ENCODE results near the gene NALCN. TPM values are rescaled to one million over a fixed set of nuclear protein-coding genes. Genes with fewer than 3 reads are reported as not detected.
A peak's percentile ranks its signal among the peaks of the same experiment; 100 is the strongest.

Gene NALCN
- total and polyA plus RNA-seq, 9 donors: 0.17 to 21.6 (median 1.4) TPM

DNA sequence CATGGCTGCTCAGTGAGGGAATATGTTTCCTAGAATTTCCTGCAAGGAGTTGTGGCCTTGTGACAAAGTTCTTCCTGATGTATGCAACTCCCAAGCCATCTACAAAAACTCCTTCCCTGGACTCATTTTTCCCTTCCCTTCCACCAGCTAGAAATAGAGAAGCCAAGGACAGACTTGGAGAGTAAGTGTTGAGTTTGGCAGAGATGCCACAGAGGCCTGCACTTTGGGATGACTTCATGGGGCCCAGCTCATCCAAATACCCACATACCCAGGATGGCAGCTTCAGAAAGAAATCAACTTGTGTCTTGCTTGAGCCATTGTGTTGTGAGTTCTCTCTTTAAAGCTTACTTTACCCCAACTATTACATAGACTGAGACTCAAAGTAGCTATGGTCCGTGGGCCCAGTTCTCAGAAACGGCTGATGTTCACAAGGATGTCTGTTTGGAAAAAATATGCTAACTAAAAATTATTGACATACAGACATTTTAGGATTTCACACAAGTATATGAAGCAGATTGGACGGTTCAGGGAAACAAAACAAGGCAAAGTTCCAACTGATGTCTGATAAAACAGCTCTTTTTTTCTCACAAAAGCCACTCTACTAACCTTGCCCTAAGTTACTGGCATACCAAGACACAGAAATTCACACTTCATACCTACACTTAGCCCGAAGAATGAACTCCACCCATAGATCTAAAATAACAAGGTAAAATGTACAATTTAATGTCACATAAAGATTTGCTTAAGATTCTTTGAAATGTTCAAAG lies 107.9 kb downstream of the NALCN start:
- Histone ChIP-seq H3K27ac (no peak overlapping the region), H3K9me3 (no peaks in the 10 kb centered on the region), H3K27me3 (no peaks in the 10 kb centered on the region), H3K36me3 (no peaks in the 10 kb centered on the region), H3K4me3 (no peak overlapping the region), H3K4me1 (ENCODE audit: insufficient read depth) (no peaks in the 10 kb centered on the region)
- no peak for TF ChIP-seq POLR2A (IDR thresholded peaks at IDR 0.05)
- no peak for TF ChIP-seq EP300 (IDR thresholded peaks at IDR 0.05)
- TF ChIP-seq, protein P1, sequence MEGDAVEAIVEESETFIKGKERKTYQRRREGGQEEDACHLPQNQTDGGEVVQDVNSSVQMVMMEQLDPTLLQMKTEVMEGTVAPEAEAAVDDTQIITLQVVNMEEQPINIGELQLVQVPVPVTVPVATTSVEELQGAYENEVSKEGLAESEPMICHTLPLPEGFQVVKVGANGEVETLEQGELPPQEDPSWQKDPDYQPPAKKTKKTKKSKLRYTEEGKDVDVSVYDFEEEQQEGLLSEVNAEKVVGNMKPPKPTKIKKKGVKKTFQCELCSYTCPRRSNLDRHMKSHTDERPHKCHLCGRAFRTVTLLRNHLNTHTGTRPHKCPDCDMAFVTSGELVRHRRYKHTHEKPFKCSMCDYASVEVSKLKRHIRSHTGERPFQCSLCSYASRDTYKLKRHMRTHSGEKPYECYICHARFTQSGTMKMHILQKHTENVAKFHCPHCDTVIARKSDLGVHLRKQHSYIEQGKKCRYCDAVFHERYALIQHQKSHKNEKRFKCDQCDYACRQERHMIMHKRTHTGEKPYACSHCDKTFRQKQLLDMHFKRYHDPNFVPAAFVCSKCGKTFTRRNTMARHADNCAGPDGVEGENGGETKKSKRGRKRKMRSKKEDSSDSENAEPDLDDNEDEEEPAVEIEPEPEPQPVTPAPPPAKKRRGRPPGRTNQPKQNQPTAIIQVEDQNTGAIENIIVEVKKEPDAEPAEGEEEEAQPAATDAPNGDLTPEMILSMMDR (IDR thresholded peaks at IDR 0.05): no peak
- DNase-seq: no peak
- 57 to 66% (median 64%) methylated on average over 4 of the region's 4 CpGs for WGBS, 3 donors
- intact Hi-C loops (cut with DNase I): no loop called here

DNA sequence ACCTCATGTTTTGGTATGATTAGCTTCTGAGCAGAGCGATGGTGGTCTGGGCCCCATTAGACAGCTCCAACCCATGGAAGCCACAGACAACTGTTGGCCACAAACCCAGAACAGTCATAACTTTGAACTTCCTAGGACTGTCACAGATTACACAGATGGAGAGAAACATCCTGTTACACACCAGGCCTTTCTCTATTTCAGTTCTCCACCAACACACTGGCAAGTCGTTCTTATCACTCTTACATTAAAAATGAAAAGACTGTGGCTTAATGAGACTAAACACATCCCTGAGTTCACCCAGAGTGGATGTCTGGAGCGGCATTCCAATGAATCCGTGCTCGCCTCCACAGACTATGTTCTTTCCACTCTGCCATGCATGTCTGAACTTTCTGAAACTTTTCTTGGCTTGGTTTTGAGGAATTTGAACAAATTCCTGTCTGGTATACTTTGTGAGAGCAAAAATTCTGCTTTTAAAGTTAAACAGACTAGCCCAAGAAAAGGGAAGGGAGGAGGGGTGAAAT lies 109.1 kb downstream of the NALCN start:
- Histone ChIP-seq H3K4me1 (ENCODE audit: insufficient read depth) (no peaks in the 10 kb centered on the region), H3K9me3 (no peaks in the 10 kb centered on the region), H3K27me3 (no peaks in the 10 kb centered on the region), H3K27ac (no peak overlapping the region), H3K4me3 (no peak overlapping the region), H3K36me3 (no peaks in the 10 kb centered on the region)
- TF ChIP-seq EP300 (IDR thresholded peaks at IDR 0.05) (no peak), POLR2A (IDR thresholded peaks at IDR 0.05) (no peak)
- TF ChIP-seq, protein P1 (IDR thresholded peaks at IDR 0.05): no peak
- DNase-seq: peak in 1 of 5 donors; percentile 49
- intact Hi-C loops (cut with DNase I): no loop called here
- 6 to 16% (median 11%) methylated on average over 5 of the region's 5 CpGs for WGBS, 3 donors

DNA sequence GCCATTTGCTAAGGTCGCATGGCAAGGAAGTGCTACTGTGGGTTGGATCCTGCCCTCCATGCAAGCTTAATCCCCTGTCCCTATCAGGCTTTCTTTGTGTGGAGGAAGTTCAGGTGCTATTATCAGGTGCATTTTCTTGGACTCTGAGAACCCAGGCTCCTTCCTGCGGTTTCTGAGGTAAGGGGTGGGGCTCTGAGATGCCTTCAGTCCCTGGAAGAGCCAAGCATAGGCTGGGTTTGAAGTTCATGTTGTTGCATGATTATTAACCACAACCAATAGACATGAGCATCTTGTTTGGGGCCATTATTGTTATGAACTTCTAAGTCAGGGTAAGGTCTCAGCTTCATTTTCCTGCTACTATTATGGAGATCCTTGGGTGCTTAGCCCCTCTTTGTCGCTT lies 109.5 kb downstream of the NALCN start:
- no peaks in the 10 kb centered on the region for H3K36me3 ChIP-seq
- intact Hi-C loops (cut with DNase I): no loop called here
- no peak for TF ChIP-seq EP300 (IDR thresholded peaks at IDR 0.05)
- TF ChIP-seq, protein P1 (IDR thresholded peaks at IDR 0.05): no peak
- TF ChIP-seq POLR2A (IDR thresholded peaks at IDR 0.05): no peak
- H3K4me1 ChIP-seq (ENCODE audit: insufficient read depth): no peaks in the 10 kb centered on the region
- H3K9me3 ChIP-seq: no peaks in the 10 kb centered on the region
- H3K27ac ChIP-seq: no peak overlapping the region
- 52 to 75% (median 71%) methylated on average over 3 of the region's 3 CpGs for WGBS, 3 donors
- no peak overlapping the region for H3K4me3 ChIP-seq
- no peak for DNase-seq
- no peaks in the 10 kb centered on the region for H3K27me3 ChIP-seq

DNA sequence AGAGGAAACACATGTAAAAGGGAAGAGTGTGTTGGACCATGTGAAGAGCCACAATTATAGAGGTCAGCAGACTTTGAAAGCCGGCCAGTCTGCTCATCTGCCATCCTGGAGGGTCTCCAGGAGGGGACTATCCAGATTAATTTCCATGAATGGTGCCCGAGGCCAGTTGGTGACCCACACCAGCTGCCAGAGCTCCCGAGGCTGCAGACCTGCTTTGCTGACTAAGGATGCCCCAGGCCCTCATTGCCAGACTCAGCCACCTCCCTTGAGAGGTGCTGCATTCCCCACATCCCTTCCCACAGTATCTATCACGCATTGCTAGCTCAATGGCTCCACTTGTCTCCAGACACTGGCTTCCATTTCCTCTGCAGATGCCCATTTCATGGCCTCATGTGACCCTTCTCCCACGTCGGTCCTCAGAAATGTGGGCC lies 110.3 kb downstream of the NALCN start:
- Histone ChIP-seq H3K9me3 (no peaks in the 10 kb centered on the region), H3K27me3 (no peaks in the 10 kb centered on the region), H3K4me1 (ENCODE audit: insufficient read depth) (no peaks in the 10 kb centered on the region), H3K36me3 (no peaks in the 10 kb centered on the region), H3K4me3 (no peak overlapping the region), H3K27ac (no peak overlapping the region)
- intact Hi-C loops (cut with DNase I): no loop called here
- DNase-seq: no peak
- TF ChIP-seq POLR2A (IDR thresholded peaks at IDR 0.05) (no peak), EP300 (IDR thresholded peaks at IDR 0.05) (no peak)
- WGBS, 3 donors: 87 to 93% (median 89%) methylated on average over 6 of the region's 6 CpGs

DNA sequence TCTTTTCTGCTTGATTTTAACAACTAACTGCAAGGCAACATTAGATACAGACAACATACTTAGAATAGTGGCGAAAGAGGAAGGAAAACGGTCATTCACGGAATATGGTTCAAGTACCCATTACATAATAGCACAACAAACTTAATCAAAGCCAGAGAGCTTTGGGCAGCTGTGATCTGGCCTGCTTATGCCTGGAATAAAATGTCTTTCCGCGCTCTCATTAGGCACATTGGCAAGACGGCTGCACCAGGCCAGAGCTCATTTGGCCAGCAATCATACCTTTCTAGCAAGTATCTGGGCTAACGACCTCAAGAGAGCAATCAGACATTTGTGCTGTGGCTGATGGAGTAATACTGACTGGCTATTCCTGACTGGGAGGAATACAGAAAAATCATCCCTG lies 112.8 kb downstream of the NALCN start:
- H3K27me3 ChIP-seq: no peaks in the 10 kb centered on the region
- intact Hi-C loops (cut with DNase I): no loop called here
- TF ChIP-seq EP300 (IDR thresholded peaks at IDR 0.05) (no peak), POLR2A (IDR thresholded peaks at IDR 0.05) (no peak)
- TF ChIP-seq, protein P1 (IDR thresholded peaks at IDR 0.05): no peak
- 81 to 87% (median 82%) methylated on average over 7 of the region's 7 CpGs for WGBS, 3 donors
- no peak for DNase-seq
- H3K9me3 ChIP-seq: no peaks in the 10 kb centered on the region
- H3K27ac ChIP-seq: no peak overlapping the region
- no peak overlapping the region for H3K4me3 ChIP-seq
- H3K4me1 ChIP-seq (ENCODE audit: insufficient read depth): no peaks in the 10 kb centered on the region
- no peaks in the 10 kb centered on the region for H3K36me3 ChIP-seq

All from ovary (tissue), 9 donors.